DND-41 (cell line): Measurements from ENCODE around the gene DOHH.

Experiments used
- ATAC-seq: fragments of 200-7000 bp; cut with Tn5 transposase; 3 replicates; pipeline ENCODE4 v1.9.1; 2021; ENCODE audit warnings: low read depth; ENCODE audit not compliant: insufficient read depth
- DNase-seq: peaks from one replicate; pipeline ENCODE4 v3.0.0-alpha.2; 2020
- H2AFZ ChIP-seq: 2 replicates; pipeline ENCODE4 v1.6.0; 2012; ENCODE audit warnings: low read depth, low read length
- H3K27ac ChIP-seq: 2 replicates; pipeline ENCODE4 v1.5.1; 2012; ENCODE audit warnings: low read length, inconsistent platforms
- H3K27me3 ChIP-seq: fragments of 200-600 bp; sonication (generic); 2 replicates; pipeline ENCODE4 v1.6.0; 2012; ENCODE audit warnings: low read length, mild to moderate bottlenecking, inconsistent platforms; ENCODE audit not compliant: insufficient read depth, poor library complexity
- H3K36me3 ChIP-seq: 2 replicates; pipeline ENCODE4 v1.5.1; 2012; ENCODE audit warnings: low read length, inconsistent platforms; ENCODE audit not compliant: insufficient read depth
- H3K4me1 ChIP-seq: 2 replicates; pipeline ENCODE4 v1.5.1; 2012; ENCODE audit warnings: mild to moderate bottlenecking, low read length; ENCODE audit not compliant: insufficient read depth
- H3K4me2 ChIP-seq: 2 replicates; pipeline ENCODE4 v1.6.0; 2012; ENCODE audit warnings: mild to moderate bottlenecking, moderate library complexity, low read length, inconsistent platforms; ENCODE audit not compliant: insufficient read depth
- H3K4me3 ChIP-seq, 2 experiments: fragments of 200-600 bp in 1 of 2; shearing (Covaris generic) in 1 of 2; 2 replicates each; pipeline ENCODE4 v1.5.1; 2012 to 2016; ENCODE audit warnings: inconsistent platforms in 2 of 2, low read length in 2 of 2, mild to moderate bottlenecking in 2 of 2, low read depth in 1 of 2, moderate library complexity in 1 of 2
- H3K79me2 ChIP-seq: 2 replicates; pipeline ENCODE4 v1.6.0; 2012; ENCODE audit warnings: low read length, inconsistent platforms; ENCODE audit not compliant: insufficient read depth
- H3K9ac ChIP-seq: 2 replicates; pipeline ENCODE4 v1.6.0; 2012; ENCODE audit warnings: low read depth, mild to moderate bottlenecking, inconsistent platforms, low read length, moderate library complexity
- H3K9me3 ChIP-seq: 2 replicates; pipeline ENCODE4 v1.5.1; 2012; ENCODE audit warnings: low read length, moderate library complexity, mild to moderate bottlenecking, inconsistent platforms; ENCODE audit not compliant: insufficient read depth, severe bottlenecking
- H4K20me1 ChIP-seq: 2 replicates; pipeline ENCODE4 v1.6.0; 2012; ENCODE audit warnings: low read length; ENCODE audit not compliant: insufficient read depth
- EZH2 ChIP-seq: IDR thresholded peaks from 3 replicates; pipeline ENCODE4 v1.6.1; 2012; ENCODE audit warnings: borderline replicate concordance, low read depth, mild to moderate bottlenecking, moderate library complexity, low read length, inconsistent platforms; ENCODE audit not compliant: severe bottlenecking
- TF ChIP-seq, protein P1 (sequence below): IDR thresholded peaks from 2 replicates; pipeline ENCODE4 v1.5.1; 2012; ENCODE audit warnings: borderline replicate concordance, low read length, moderate library complexity, mild to moderate bottlenecking; ENCODE audit not compliant: poor library complexity, severe bottlenecking; ENCODE audit errors: extremely low read depth

Gene DOHH

DNA sequence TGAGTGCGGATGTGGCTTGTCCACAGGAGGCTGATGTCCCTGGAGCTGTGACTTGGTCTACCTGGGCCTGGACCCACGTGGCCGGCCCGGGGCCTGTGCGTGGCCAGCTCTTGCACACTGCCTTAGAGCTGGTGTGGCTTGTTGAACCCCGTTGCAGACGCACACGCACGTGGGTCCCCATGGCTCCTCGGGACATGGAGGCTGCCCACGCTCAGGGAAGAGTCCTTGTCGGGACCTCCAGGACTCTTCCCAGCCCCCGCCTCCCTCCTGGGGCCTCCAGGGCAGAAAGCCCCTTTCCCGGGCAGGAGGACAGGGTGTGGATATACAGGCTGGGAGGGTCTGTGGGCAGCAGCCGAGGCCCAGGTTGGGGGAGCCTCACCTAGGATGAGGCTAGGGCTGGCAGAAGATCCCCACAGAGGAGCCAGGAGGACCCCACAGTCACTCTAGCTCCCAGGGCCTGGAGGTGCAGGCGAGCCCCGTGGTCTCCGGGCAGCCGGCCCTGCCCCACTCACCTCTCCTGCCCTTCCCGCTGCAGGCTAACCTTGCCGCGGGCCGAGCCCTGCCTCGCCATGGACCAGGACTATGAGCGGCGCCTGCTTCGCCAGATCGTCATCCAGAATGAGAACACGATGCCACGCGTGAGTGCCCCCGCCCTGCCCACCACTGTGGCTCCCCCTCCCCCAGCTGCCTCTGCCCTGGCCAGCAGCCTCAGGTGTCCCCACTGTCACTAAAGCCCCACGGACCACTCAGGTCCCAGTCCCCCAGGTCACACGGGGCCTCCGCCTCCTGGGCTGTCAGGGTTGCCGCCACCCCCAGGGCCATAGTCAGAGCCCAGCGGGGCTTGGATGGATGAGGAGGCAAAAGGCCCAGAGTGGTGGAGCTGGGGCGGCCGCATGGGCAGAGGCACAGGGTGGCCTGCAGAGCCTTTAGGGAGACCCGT is 22.2 kb upstream of the DOHH start:
- H3K4me3 ChIP-seq, result no peak overlapping the region
- no peak overlapping the region for H2AFZ ChIP-seq
- ATAC-seq (no peak), DNase-seq (no peak)
- no peaks in the 10 kb centered on the region for H3K4me1 ChIP-seq
- no peak overlapping the region for H3K9ac ChIP-seq
- H3K36me3 ChIP-seq, result peaks cover 92% of the 10 kb centered on the region
- no peaks in the 10 kb centered on the region for H3K9me3 ChIP-seq
- TF ChIP-seq EZH2, result no peak
- TF ChIP-seq, protein P1, sequence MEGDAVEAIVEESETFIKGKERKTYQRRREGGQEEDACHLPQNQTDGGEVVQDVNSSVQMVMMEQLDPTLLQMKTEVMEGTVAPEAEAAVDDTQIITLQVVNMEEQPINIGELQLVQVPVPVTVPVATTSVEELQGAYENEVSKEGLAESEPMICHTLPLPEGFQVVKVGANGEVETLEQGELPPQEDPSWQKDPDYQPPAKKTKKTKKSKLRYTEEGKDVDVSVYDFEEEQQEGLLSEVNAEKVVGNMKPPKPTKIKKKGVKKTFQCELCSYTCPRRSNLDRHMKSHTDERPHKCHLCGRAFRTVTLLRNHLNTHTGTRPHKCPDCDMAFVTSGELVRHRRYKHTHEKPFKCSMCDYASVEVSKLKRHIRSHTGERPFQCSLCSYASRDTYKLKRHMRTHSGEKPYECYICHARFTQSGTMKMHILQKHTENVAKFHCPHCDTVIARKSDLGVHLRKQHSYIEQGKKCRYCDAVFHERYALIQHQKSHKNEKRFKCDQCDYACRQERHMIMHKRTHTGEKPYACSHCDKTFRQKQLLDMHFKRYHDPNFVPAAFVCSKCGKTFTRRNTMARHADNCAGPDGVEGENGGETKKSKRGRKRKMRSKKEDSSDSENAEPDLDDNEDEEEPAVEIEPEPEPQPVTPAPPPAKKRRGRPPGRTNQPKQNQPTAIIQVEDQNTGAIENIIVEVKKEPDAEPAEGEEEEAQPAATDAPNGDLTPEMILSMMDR, result no peak
- no peak overlapping the region for H3K27ac ChIP-seq
- H3K4me2 ChIP-seq, result no peak overlapping the region
- H3K79me2 ChIP-seq, result peaks cover 62% of the 10 kb centered on the region
- no peaks in the 10 kb centered on the region for H3K27me3 ChIP-seq
- H4K20me1 ChIP-seq, result peaks cover 76% of the 10 kb centered on the region

DNA sequence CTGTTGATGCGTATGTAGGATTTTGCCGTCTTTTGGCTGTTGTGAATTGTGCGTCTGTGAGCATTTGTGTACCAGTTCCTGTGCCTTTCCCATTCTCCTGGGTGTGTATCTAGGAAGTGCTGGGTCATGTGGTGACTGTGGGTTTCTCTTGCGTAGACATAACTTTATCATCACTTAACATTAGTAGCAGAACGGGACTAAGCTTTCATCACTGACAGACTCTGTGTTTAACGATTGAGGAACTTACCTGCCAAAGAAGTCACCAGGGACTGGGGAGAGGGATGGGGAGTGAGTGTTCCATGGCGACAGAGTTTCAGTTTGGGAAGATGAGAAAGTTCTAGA is 20.6 kb upstream of the DOHH start:
- Histone ChIP-seq H3K9ac (no peak overlapping the region), H3K27me3 (no peaks in the 10 kb centered on the region), H3K79me2 (peaks cover 78% of the 10 kb centered on the region), H3K4me2 (no peak overlapping the region), H3K36me3 (peaks cover 84% of the 10 kb centered on the region), H3K9me3 (no peaks in the 10 kb centered on the region), H2AFZ (no peak overlapping the region), H4K20me1 (peaks cover 83% of the 10 kb centered on the region), H3K27ac (no peak overlapping the region), H3K4me1 (no peaks in the 10 kb centered on the region), H3K4me3 (no peak overlapping the region)
- ATAC-seq (no peak), DNase-seq (no peak)
- TF ChIP-seq, protein P1, result no peak
- TF ChIP-seq EZH2, result no peak

DNA sequence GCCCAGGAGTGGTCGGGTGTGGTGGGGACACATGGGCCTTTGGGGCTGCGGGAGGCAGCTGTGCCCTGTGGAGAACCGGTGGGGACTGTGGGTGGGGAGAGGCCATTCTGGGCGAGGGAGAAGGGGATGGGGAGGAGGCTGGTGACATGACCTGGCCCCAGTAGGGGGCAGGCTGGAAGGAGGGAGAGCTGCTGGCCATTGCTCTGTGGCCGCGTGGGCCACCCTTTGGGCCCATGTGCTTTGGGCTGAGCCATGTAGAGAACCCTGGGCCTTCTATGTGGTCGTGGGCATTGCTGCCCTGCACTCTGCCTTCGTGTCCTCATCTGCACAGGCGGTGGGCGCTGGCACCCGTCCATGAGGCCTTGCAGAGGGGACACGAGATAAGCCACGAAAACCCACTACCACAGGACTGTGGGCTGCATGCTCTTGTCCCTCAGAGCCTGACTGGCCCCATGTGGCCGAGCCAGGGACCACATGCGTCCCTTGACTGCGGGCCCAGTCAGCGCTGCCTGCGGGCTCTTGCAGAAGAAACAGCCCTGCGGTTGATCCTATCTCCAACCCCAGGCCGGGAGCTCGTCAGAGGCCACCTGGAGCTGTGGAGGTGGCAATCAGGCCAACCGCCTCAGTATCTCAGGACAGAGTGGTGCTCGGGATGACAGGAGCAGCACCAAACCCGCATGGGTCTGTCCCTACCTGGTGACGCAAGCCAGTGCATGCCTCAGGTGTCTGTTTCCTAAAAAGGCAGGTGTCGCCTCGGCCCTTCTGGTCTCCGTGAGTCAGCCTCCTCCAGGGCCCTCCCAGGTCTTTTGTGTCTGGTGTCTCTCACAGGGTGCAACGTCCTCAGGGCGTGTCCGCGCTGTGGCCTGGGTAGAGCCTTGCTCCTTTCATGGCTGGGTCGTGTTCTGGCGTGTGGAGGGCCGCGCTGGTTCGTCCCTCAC is 20.0 kb upstream of the DOHH start:
- H3K4me2 ChIP-seq, result no peak overlapping the region
- TF ChIP-seq, protein P1, result no peak
- no peak for TF ChIP-seq EZH2
- no peak overlapping the region for H3K9ac ChIP-seq
- peaks cover 84% of the 10 kb centered on the region for H3K79me2 ChIP-seq
- peaks cover 82% of the 10 kb centered on the region for H3K36me3 ChIP-seq
- no peaks in the 10 kb centered on the region for H3K9me3 ChIP-seq
- no peak overlapping the region for H2AFZ ChIP-seq
- peaks cover 88% of the 10 kb centered on the region for H4K20me1 ChIP-seq
- H3K27me3 ChIP-seq, result no peaks in the 10 kb centered on the region
- H3K4me3 ChIP-seq, result no peak overlapping the region
- ATAC-seq, result no peak
- no peak overlapping the region for H3K27ac ChIP-seq
- H3K4me1 ChIP-seq, result no peaks in the 10 kb centered on the region
- DNase-seq, result no peak
